K562 (cell line): Measurements from ENCODE around the gene PARK7. TPM values are rescaled to one million over a fixed set of nuclear protein-coding genes. Genes with fewer than 3 reads are reported as not detected.

Experiments
- ATF7 ChIP-seq: fragments of 450-650 bp; IDR thresholded peaks from 2 replicates; pipeline ENCODE4 v1.7.1; 2014; ENCODE audit warnings: mild to moderate bottlenecking, moderate library complexity
- C11orf30 ChIP-seq: fragments of 450-650 bp; IDR thresholded peaks from 2 replicates; pipeline ENCODE4 v1.6.1; 2016; ENCODE audit warnings: low read depth, mild to moderate bottlenecking
- CBX1 ChIP-seq: sonication (generic); IDR thresholded peaks from 2 replicates; pipeline ENCODE4 v1.6.1; 2016; ENCODE audit warnings: antibody characterized with exemption, low read depth, mild to moderate bottlenecking
- CTCF ChIP-seq, 3 experiments: IDR thresholded peaks in 2 of 3; conservative IDR thresholded peaks in 1 of 3; 2 replicates each; pipeline ENCODE4 v1.5.1; 2011 to 2012; ENCODE audit warnings: low read length in 3 of 3, mild to moderate bottlenecking in 3 of 3, control low read depth in 2 of 3, improper control_type of control experiment in 1 of 3, inconsistent platforms in 1 of 3, low read depth in 1 of 3, mixed read lengths in 1 of 3, moderate library complexity in 1 of 3; ENCODE audit not compliant: insufficient read depth in 2 of 3
- EP400 ChIP-seq: fragments of 450-650 bp; IDR thresholded peaks from 2 replicates; pipeline ENCODE4 v1.6.1; 2017; ENCODE audit warnings: antibody characterized with exemption, mild to moderate bottlenecking, moderate library complexity
- FOXM1 ChIP-seq, 2 experiments: fragments of 450-650 bp in 1 of 2; sonication (generic) in 1 of 2; formaldehyde crosslinking in 1 of 2; IDR thresholded peaks; 2 replicates each; pipeline versions ENCODE4 v1.6.1 to v1.9.0; 2017 to 2022; ENCODE audit warnings: low read depth in 2 of 2, mild to moderate bottlenecking in 2 of 2, missing genetic modification reagents in 1 of 2, moderate library complexity in 1 of 2
- HDAC3 ChIP-seq: fragments of 450-650 bp; IDR thresholded peaks from 2 replicates; pipeline ENCODE4 v1.6.1; 2018; ENCODE audit warnings: borderline replicate concordance, mild to moderate bottlenecking, moderate library complexity; ENCODE audit not compliant: partially characterized antibody
- MIER1 ChIP-seq: fragments of 450-650 bp; IDR thresholded peaks from 2 replicates; pipeline ENCODE4 v1.6.1; 2016; ENCODE audit warnings: antibody characterized with exemption, mild to moderate bottlenecking, low read depth
- NR4A1 ChIP-seq, 2 experiments: fragments of 250-450 bp in 1 of 2; fragments of 450-650 bp in 1 of 2; sonication (Bioruptor Pico) in 1 of 2; IDR thresholded peaks; 2 replicates each; pipeline versions ENCODE4 v1.4.0 to v1.6.1; 2016 to 2020; ENCODE audit warnings: mild to moderate bottlenecking in 2 of 2, missing compliant biosample characterization in 1 of 2, missing genetic modification characterization in 1 of 2, moderate library complexity in 1 of 2
- PML ChIP-seq: IDR thresholded peaks from 2 replicates; pipeline ENCODE4 v1.6.1; 2012; ENCODE audit warnings: low read length, inconsistent platforms
- POLR2AphosphoS5 ChIP-seq: IDR thresholded peaks from 2 replicates; pipeline ENCODE4 v1.6.1; 2011; ENCODE audit warnings: mild to moderate bottlenecking, low read depth, low read length, moderate library complexity; ENCODE audit not compliant: control insufficient read depth, insufficient read depth
- POLR2H ChIP-seq: IDR thresholded peaks from 2 replicates; pipeline ENCODE4 v1.6.1; 2016; ENCODE audit warnings: missing genetic modification characterization, low read depth, mild to moderate bottlenecking, control low read depth, missing compliant biosample characterization, moderate library complexity
- PRDM10 ChIP-seq: fragments of 450-650 bp; IDR thresholded peaks from 2 replicates; pipeline ENCODE4 v1.6.1; 2018; ENCODE audit not compliant: partially characterized antibody
- SMARCA4 ChIP-seq: fragments of 450-650 bp; IDR thresholded peaks from 2 replicates; pipeline ENCODE4 v1.6.1; 2016
- SREBF2 ChIP-seq: sonication (generic); formaldehyde crosslinking; IDR thresholded peaks from 2 replicates; pipeline ENCODE4 v1.4.0; 2020; ENCODE audit warnings: mild to moderate bottlenecking, missing genetic modification reagents
- SRSF9 ChIP-seq: fragments of 200-400 bp; formaldehyde crosslinking; IDR thresholded peaks from 2 replicates; pipeline ENCODE4 v1.6.1; 2017; ENCODE audit warnings: low read depth, low read length, borderline replicate concordance
- TAF1 ChIP-seq: IDR thresholded peaks from 2 replicates; pipeline ENCODE4 v1.6.1; 2011; ENCODE audit warnings: mild to moderate bottlenecking, low read length, moderate library complexity; ENCODE audit not compliant: insufficient read depth, control insufficient read depth, severe bottlenecking; ENCODE audit errors: extremely low read depth
- ZFP1 ChIP-seq: fragments of 450-650 bp; formaldehyde crosslinking; IDR thresholded peaks from 2 replicates; pipeline ENCODE4 v1.4.0; 2020; ENCODE audit warnings: mild to moderate bottlenecking, mixed read lengths
- ZNF436 ChIP-seq: fragments of 250-450, 450-650 bp; sonication (Bioruptor Pico); formaldehyde crosslinking; IDR thresholded peaks from 2 replicates; pipeline ENCODE4 v1.7.0; 2020; ENCODE audit warnings: mild to moderate bottlenecking
- ZNF76 ChIP-seq: fragments of 250-450 bp; sonication (Bioruptor Pico); IDR thresholded peaks from 2 replicates; pipeline ENCODE4 v1.4.0; 2020; ENCODE audit warnings: mild to moderate bottlenecking, moderate library complexity, borderline replicate concordance
- ZNF778 ChIP-seq: fragments of 450-650 bp; formaldehyde crosslinking; IDR thresholded peaks from 2 replicates; pipeline ENCODE4 v1.4.0; 2020; ENCODE audit warnings: mild to moderate bottlenecking, moderate library complexity
- polyA plus RNA-seq, 8 experiments: library from polyadenylated mRNA; depleted of rRNA in 4 of 8; stranded (reverse) in 5 of 8; unstranded in 3 of 8; fragments of >200 nt; fragmentation: Nextera tagmentation in 2 of 8; fragmentation: Illumina TruSeq in 1 of 8; extraction: Ambion mirVana in 2 of 8; extraction: Trizol in 1 of 8; gene quantifications; 2 replicates each; pipeline versions ENCODE4 v1.2.1 to v1.2.3, GENCODE V29; 2011 to 2014; ENCODE audit warnings: inconsistent platforms in 1 of 8, missing spikeins in 1 of 8
- total RNA-seq, 7 experiments: library from RNA; depleted of rRNA in 6 of 7; stranded (reverse); fragments of >200 nt in 6 of 7; fragmentation: Illumina TruSeq in 2 of 7; extraction: Trizol in 2 of 7; gene quantifications; 2 replicates each; pipeline versions ENCODE4 v1.2.1 to v1.2.3, GENCODE V29; 2011 to 2021; ENCODE audit warnings: low replicate concordance in 1 of 7

PARK7 gene
- total and polyA plus RNA-seq, 9 of the 15 experiments (the other 6 are each of a cell fraction or from before 2014, with no cell fraction given), result 374 to 1,298 (median 484) TPM

- TF ChIP-seq CTCF (IDR thresholded peaks at IDR 0.05 in 2 of 3, conservative IDR thresholded peaks at IDR 0.05 in 1 of 3; ENCODE audit: insufficient read depth in 2 of 3, low read depth in 1 of 3, low read length in 3 of 3), result peak; percentile 64 to 79 (median 74)
- TF ChIP-seq EP400, result peak; percentile 94
- no peak for TF ChIP-seq ZNF76 (CRISPR knock-in tag)
- no peak; the same call in 1 of the 2 replicates for TF ChIP-seq CBX1
- TF ChIP-seq HDAC3, result peak; percentile 77
- no peak for TF ChIP-seq SRSF9
- TF ChIP-seq FOXM1 (IDR thresholded peaks at IDR 0.05; ENCODE audit: low read depth), result peak; percentile 26; the same call in 1 of the 2 replicates
- TF ChIP-seq FOXM1 (CRISPR knock-in tag; IDR thresholded peaks at IDR 0.05; ENCODE audit: low read depth), result peak; percentile 93
- peak; percentile 92 for TF ChIP-seq TAF1
- peak; percentile 85 for TF ChIP-seq C11orf30
- TF ChIP-seq MIER1, result 0 out of 2 replicates have a peak, but pooled peaks have one; percentile 18
- no peak for TF ChIP-seq ZNF778 (CRISPR knock-in tag)
- TF ChIP-seq SREBF2 (CRISPR knock-in tag), result no peak
- TF ChIP-seq PML, result peak; percentile 76
- no peak for TF ChIP-seq ZFP1 (CRISPR knock-in tag)
- TF ChIP-seq POLR2AphosphoS5, result peak; percentile 88
- TF ChIP-seq POLR2H (tag), result peak; percentile 96
- TF ChIP-seq ZNF436 (CRISPR knock-in tag), result 0 out of 2 replicates have a peak, but pooled peaks have one; percentile 12
- TF ChIP-seq PRDM10, result peak; percentile 100
- TF ChIP-seq ATF7, result peak; percentile 100
- TF ChIP-seq NR4A1 (CRISPR knock-in tag; IDR thresholded peaks at IDR 0.05), result no peak
- TF ChIP-seq NR4A1 (tag; IDR thresholded peaks at IDR 0.05), result peak; percentile 26; the same call in 1 of the 2 replicates
- TF ChIP-seq SMARCA4, result 0 out of 2 replicates have a peak, but pooled peaks have one; percentile 30
Observed at GRCh38 chr1:7961216-7962013, at the start of gene PARK7 (continued).
